Activated naive CD8-positive, alpha-beta T cell (primary cell): Measurements from ENCODE around the gene BCAR3.

ENCODE experiments used
- H3K27ac Mint-ChIP-seq: one replicate; pipeline ENCODE4 v1.8.0; 2021; ENCODE audit warnings: mixed read lengths
- H3K27me3 Mint-ChIP-seq: one replicate; pipeline ENCODE4 v1.8.0; 2021; ENCODE audit warnings: mixed read lengths
- H3K36me3 Mint-ChIP-seq: one replicate; pipeline ENCODE4 v1.8.0; 2021; ENCODE audit warnings: mixed read lengths
- H3K4me1 Mint-ChIP-seq: one replicate; pipeline ENCODE4 v1.8.0; 2021; ENCODE audit warnings: low read depth, mixed read lengths
- H3K4me3 Mint-ChIP-seq: one replicate; pipeline ENCODE4 v1.8.0; 2021; ENCODE audit warnings: mild to moderate bottlenecking, mixed read lengths
- H3K9me3 Mint-ChIP-seq: one replicate; pipeline ENCODE4 v1.8.0; 2021; ENCODE audit warnings: low read depth, mixed read lengths

The BCAR3 gene

GRCh38 chr1:93681101-93681988, at the start of gene BCAR3:
BCAR3 (minus strand) TSS chr1:93681837; CDS start chr1:93674930, 6,907 bp downstream.
- no peak within 1 kb of the TSS for H3K27ac Mint-ChIP-seq
- H3K36me3 Mint-ChIP-seq, result peaks cover 2% of the 10 kb centered on the region
- H3K4me3 Mint-ChIP-seq, result peak within 1 kb of the TSS; percentile 85
- peaks cover 28% of the 10 kb centered on the region for H3K27me3 Mint-ChIP-seq
- H3K9me3 Mint-ChIP-seq, result no peaks in the 10 kb centered on the region
- H3K4me1 Mint-ChIP-seq, result peaks cover 9% of the 10 kb centered on the region

GRCh38 chr1:93730621-93731020, 49.0 kb upstream of the BCAR3 start:
- Mint-ChIP-seq H3K27me3 (no peaks in the 10 kb centered on the region), H3K9me3 (no peaks in the 10 kb centered on the region), H3K4me1 (no peaks in the 10 kb centered on the region), H3K4me3 (no peak overlapping the region), H3K27ac (no peak overlapping the region), H3K36me3 (no peaks in the 10 kb centered on the region)

- Mint-ChIP-seq H3K9me3 (no peaks in the 10 kb centered on the region), H3K4me3 (no peak overlapping the region), H3K36me3 (no peaks in the 10 kb centered on the region), H3K4me1 (no peaks in the 10 kb centered on the region), H3K27me3 (no peaks in the 10 kb centered on the region), H3K27ac (no peak overlapping the region)
Measured at GRCh38 chr1:93729906-93730305, 48.3 kb upstream of the BCAR3 start.

- Mint-ChIP-seq H3K36me3 (no peaks in the 10 kb centered on the region), H3K27ac (no peak overlapping the region), H3K4me3 (no peak overlapping the region), H3K9me3 (no peaks in the 10 kb centered on the region), H3K4me1 (no peaks in the 10 kb centered on the region), H3K27me3 (no peaks in the 10 kb centered on the region)
Measured at GRCh38 chr1:93729502-93729901, 47.9 kb upstream of the BCAR3 start.

GRCh38 chr1:93728480-93729131, 47.0 kb upstream of the BCAR3 start:
- no peaks in the 10 kb centered on the region for H3K27me3 Mint-ChIP-seq
- H3K9me3 Mint-ChIP-seq, result no peaks in the 10 kb centered on the region
- H3K4me1 Mint-ChIP-seq, result no peaks in the 10 kb centered on the region
- H3K4me3 Mint-ChIP-seq, result no peak overlapping the region
- no peaks in the 10 kb centered on the region for H3K36me3 Mint-ChIP-seq
- no peak overlapping the region for H3K27ac Mint-ChIP-seq

- Mint-ChIP-seq H3K36me3 (no peaks in the 10 kb centered on the region), H3K4me1 (no peaks in the 10 kb centered on the region), H3K4me3 (no peak overlapping the region), H3K27ac (no peak overlapping the region), H3K27me3 (no peaks in the 10 kb centered on the region), H3K9me3 (no peaks in the 10 kb centered on the region)
Measured at GRCh38 chr1:93723733-93724270, 42.2 kb upstream of the BCAR3 start.

- H3K36me3 Mint-ChIP-seq, result no peaks in the 10 kb centered on the region
- no peaks in the 10 kb centered on the region for H3K27me3 Mint-ChIP-seq
- H3K27ac Mint-ChIP-seq, result no peak overlapping the region
- no peaks in the 10 kb centered on the region for H3K9me3 Mint-ChIP-seq
- H3K4me3 Mint-ChIP-seq, result no peak overlapping the region
- H3K4me1 Mint-ChIP-seq, result no peaks in the 10 kb centered on the region
Measured at GRCh38 chr1:93723110-93723509, 41.5 kb upstream of the BCAR3 start.

GRCh38 chr1:93722081-93723031, 40.7 kb upstream of the BCAR3 start:
- Mint-ChIP-seq H3K27me3 (no peaks in the 10 kb centered on the region), H3K4me3 (no peak overlapping the region), H3K27ac (no peak overlapping the region)

GRCh38 chr1:93720956-93721626, 39.5 kb upstream of the BCAR3 start:
- Mint-ChIP-seq H3K27me3 (no peaks in the 10 kb centered on the region), H3K4me3 (no peak overlapping the region), H3K4me1 (peaks cover 7% of the 10 kb centered on the region), H3K27ac (no peak overlapping the region), H3K9me3 (peaks cover 4% of the 10 kb centered on the region), H3K36me3 (peaks cover 2% of the 10 kb centered on the region)

More at GRCh38 chr1:93722081-93723031, 40.7 kb upstream of the BCAR3 start:
- no peaks in the 10 kb centered on the region for H3K4me1 Mint-ChIP-seq
- H3K9me3 Mint-ChIP-seq, result no peaks in the 10 kb centered on the region
- no peaks in the 10 kb centered on the region for H3K36me3 Mint-ChIP-seq

GRCh38 chr1:93717640-93718039, 36.0 kb upstream of the BCAR3 start:
- Mint-ChIP-seq H3K9me3 (peaks cover 4% of the 10 kb centered on the region), H3K27me3 (no peaks in the 10 kb centered on the region), H3K4me1 (peaks cover 17% of the 10 kb centered on the region), H3K4me3 (no peak overlapping the region), H3K27ac (no peak overlapping the region), H3K36me3 (peaks cover 2% of the 10 kb centered on the region)

GRCh38 chr1:93716941-93717368, 35.3 kb upstream of the BCAR3 start:
- Mint-ChIP-seq H3K4me3 (no peak overlapping the region), H3K9me3 (peaks cover 4% of the 10 kb centered on the region), H3K27ac (peak overlapping the region; percentile 48), H3K27me3 (no peaks in the 10 kb centered on the region), H3K4me1 (peaks cover 21% of the 10 kb centered on the region), H3K36me3 (peaks cover 2% of the 10 kb centered on the region)

- peaks cover 21% of the 10 kb centered on the region for H3K4me1 Mint-ChIP-seq
- H3K36me3 Mint-ChIP-seq, result peaks cover 2% of the 10 kb centered on the region
- H3K4me3 Mint-ChIP-seq, result no peak overlapping the region
- H3K27ac Mint-ChIP-seq, result no peak overlapping the region
- H3K27me3 Mint-ChIP-seq, result no peaks in the 10 kb centered on the region
- H3K9me3 Mint-ChIP-seq, result peaks cover 4% of the 10 kb centered on the region
Measured at GRCh38 chr1:93716163-93716562, 34.5 kb upstream of the BCAR3 start.

GRCh38 chr1:93715529-93716126, 34.0 kb upstream of the BCAR3 start:
- Mint-ChIP-seq H3K4me3 (no peak overlapping the region), H3K27me3 (no peaks in the 10 kb centered on the region), H3K9me3 (peaks cover 4% of the 10 kb centered on the region), H3K4me1 (peaks cover 21% of the 10 kb centered on the region), H3K27ac (no peak overlapping the region), H3K36me3 (peaks cover 2% of the 10 kb centered on the region)

GRCh38 chr1:93714356-93714755, 32.7 kb upstream of the BCAR3 start:
- H3K9me3 Mint-ChIP-seq, result peaks cover 4% of the 10 kb centered on the region
- peaks cover 22% of the 10 kb centered on the region for H3K4me1 Mint-ChIP-seq
- H3K27ac Mint-ChIP-seq, result no peak overlapping the region
- no peaks in the 10 kb centered on the region for H3K27me3 Mint-ChIP-seq
- H3K4me3 Mint-ChIP-seq, result no peak overlapping the region
- peaks cover 2% of the 10 kb centered on the region for H3K36me3 Mint-ChIP-seq
